ENCODE data around the gene AGTRAP. TPM values are rescaled to one million over a fixed set of nuclear protein-coding genes. Genes with fewer than 3 reads are reported as not detected.
A peak's percentile ranks its signal among the peaks of the same experiment; 100 is the strongest.

AGTRAP gene
- total RNA-seq, 2 experiments from 2014 or later, result 21.3 to 21.8 TPM

DNA sequence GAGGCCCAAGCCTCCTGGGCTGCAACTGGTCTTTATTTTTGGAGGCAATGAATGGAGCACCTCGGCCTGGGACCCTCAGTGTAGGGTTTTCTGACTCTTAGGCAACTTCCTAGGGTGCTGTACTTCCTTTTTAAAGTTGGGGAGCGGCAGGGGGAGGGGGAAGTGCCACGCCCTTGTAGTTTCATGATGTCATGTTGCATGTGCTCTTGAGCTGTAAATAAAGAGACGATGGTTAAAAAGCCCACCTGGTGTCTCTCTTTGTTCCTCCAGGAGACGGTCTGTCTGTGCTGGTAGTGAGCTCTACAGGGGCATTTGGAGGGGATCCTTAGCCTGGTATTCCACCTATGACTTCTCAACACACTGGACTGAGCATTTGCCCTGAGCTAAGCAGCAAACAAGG lies 10.3 kb upstream of the AGTRAP start:
- ATAC-seq (ENCODE audit: poor library complexity) (no peak), DNase-seq (peak in 2 of 14 experiments; percentile 45 to 47)
- Histone ChIP-seq H3K4me1 (ENCODE audit: insufficient read depth, low read length) (peaks cover 35% of the 10 kb centered on the region), H3K27ac (ENCODE audit: low read depth in 1 of 2, low read length in 2 of 2) (no peak overlapping the region), H3K36me3 (ENCODE audit: insufficient read depth, low read length) (no peaks in the 10 kb centered on the region), H3K27me3 (ENCODE audit: control insufficient read depth in 1 of 2, insufficient read depth in 2 of 2, low read length in 2 of 2) (no peaks in the 10 kb centered on the region), H3K9me3 (ENCODE audit: control insufficient read depth in 1 of 2, insufficient read depth in 1 of 2, low read length in 2 of 2) (no peaks in the 10 kb centered on the region), H3K4me3 (ENCODE audit: low read length) (no peak overlapping the region)
- TF ChIP-seq, protein P1, sequence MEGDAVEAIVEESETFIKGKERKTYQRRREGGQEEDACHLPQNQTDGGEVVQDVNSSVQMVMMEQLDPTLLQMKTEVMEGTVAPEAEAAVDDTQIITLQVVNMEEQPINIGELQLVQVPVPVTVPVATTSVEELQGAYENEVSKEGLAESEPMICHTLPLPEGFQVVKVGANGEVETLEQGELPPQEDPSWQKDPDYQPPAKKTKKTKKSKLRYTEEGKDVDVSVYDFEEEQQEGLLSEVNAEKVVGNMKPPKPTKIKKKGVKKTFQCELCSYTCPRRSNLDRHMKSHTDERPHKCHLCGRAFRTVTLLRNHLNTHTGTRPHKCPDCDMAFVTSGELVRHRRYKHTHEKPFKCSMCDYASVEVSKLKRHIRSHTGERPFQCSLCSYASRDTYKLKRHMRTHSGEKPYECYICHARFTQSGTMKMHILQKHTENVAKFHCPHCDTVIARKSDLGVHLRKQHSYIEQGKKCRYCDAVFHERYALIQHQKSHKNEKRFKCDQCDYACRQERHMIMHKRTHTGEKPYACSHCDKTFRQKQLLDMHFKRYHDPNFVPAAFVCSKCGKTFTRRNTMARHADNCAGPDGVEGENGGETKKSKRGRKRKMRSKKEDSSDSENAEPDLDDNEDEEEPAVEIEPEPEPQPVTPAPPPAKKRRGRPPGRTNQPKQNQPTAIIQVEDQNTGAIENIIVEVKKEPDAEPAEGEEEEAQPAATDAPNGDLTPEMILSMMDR (IDR thresholded peaks at IDR 0.05), result no peak
- no peaks in the 10 kb centered on the region for H3K27me3 Mint-ChIP-seq
- ChIA-PET CTCF (interaction anchor here (1.0 kb wide), 1 partner anchor 70 kb away, joined by 3 read pairs; no protein-coding TSS in a partner anchor), POLR2A (interaction anchor here (1.2 to 1.3 kb wide), 2 partner anchors 11 to 182 kb away, joined by 3 to 5 read pairs; no protein-coding TSS in a partner anchor)
- no peak overlapping the region for H3K27ac Mint-ChIP-seq
- H3K4me3 Mint-ChIP-seq, result no peak overlapping the region
- intact Hi-C loops (cut with DNase I, micrococcal nuclease), result no loop called here
- no peaks in the 10 kb centered on the region for H3K9me3 Mint-ChIP-seq
- peaks cover 26% of the 10 kb centered on the region for H3K4me1 Mint-ChIP-seq (ENCODE audit: low read depth)
- H3K36me3 Mint-ChIP-seq (ENCODE audit: low read depth), result no peaks in the 10 kb centered on the region

GRCh38 chr1:11727119-11727518 lies 8.8 kb upstream of the AGTRAP start:
- H3K27me3 ChIP-seq (ENCODE audit: control insufficient read depth in 1 of 2, insufficient read depth in 2 of 2, low read length in 2 of 2), result no peaks in the 10 kb centered on the region
- TF ChIP-seq, protein P1 (IDR thresholded peaks at IDR 0.05), result no peak
- no peak overlapping the region for H3K27ac ChIP-seq (ENCODE audit: low read depth in 1 of 2, low read length in 2 of 2)
- Mint-ChIP-seq H3K4me1 (ENCODE audit: low read depth) (peaks cover 41% of the 10 kb centered on the region), H3K27ac (no peak overlapping the region), H3K4me3 (no peak overlapping the region), H3K27me3 (no peaks in the 10 kb centered on the region), H3K9me3 (no peaks in the 10 kb centered on the region), H3K36me3 (ENCODE audit: low read depth) (no peaks in the 10 kb centered on the region)
- intact Hi-C loops (cut with DNase I, micrococcal nuclease), result no loop called here
- peaks cover 50% of the 10 kb centered on the region for H3K4me1 ChIP-seq (ENCODE audit: insufficient read depth, low read length)
- H3K9me3 ChIP-seq (ENCODE audit: control insufficient read depth in 1 of 2, insufficient read depth in 1 of 2, low read length in 2 of 2), result no peaks in the 10 kb centered on the region
- H3K4me3 ChIP-seq (ENCODE audit: low read length), result no peak overlapping the region
- CTCF ChIA-PET, result no interaction called here
- ATAC-seq (ENCODE audit: poor library complexity) (no peak), DNase-seq (no peak)
- H3K36me3 ChIP-seq (ENCODE audit: insufficient read depth, low read length), result no peaks in the 10 kb centered on the region
- POLR2A ChIA-PET, result no interaction called here

DNA sequence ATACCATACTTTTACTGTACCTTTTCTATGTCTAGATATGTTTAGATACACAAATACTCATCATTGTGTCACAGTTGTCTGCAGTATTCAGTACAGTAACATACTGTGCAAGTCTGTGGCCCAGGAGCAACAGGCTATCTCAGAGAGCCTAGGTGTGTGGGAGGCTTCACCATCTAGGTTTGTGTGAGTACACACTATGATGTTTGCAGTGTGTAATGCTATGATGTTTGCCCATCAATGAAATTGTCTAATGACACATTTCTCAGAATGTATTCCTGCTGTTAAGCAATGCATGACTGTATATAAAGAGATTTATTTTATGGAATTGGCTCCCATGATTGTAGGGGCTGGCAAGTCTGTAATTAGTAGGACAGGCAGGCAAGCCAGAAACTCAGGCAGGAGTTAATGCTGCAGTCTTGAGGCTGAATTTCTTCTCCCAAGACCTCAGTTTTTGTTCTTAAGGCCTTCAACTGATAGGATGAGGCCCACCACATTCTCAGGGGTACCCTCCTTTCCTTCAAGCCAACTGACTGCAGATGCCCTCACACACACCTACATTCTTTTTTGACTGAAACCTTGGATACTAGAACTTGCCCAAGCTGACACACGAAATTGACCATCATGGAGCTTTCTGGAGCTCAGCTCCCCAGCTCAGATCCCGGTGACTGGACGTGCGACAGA lies 7.7 kb upstream of the AGTRAP start:
- Mint-ChIP-seq H3K36me3 (ENCODE audit: low read depth) (no peaks in the 10 kb centered on the region), H3K27me3 (no peaks in the 10 kb centered on the region), H3K9me3 (no peaks in the 10 kb centered on the region), H3K4me3 (peak overlapping the region; percentile 60), H3K27ac (no peak overlapping the region), H3K4me1 (ENCODE audit: low read depth) (peaks cover 51% of the 10 kb centered on the region)
- intact Hi-C loops (cut with DNase I, micrococcal nuclease), result no loop called here
- POLR2A ChIA-PET, result interaction anchor here (2.4 kb wide), 1 partner anchor 64 kb away, joined by 9 read pairs; the partner anchor contains the start of gene FBXO6
- no peaks in the 10 kb centered on the region for H3K36me3 ChIP-seq (ENCODE audit: insufficient read depth, low read length)
- CTCF ChIA-PET, result no interaction called here
- TF ChIP-seq, protein P1 (IDR thresholded peaks at IDR 0.05), result no peak
- ATAC-seq (ENCODE audit: poor library complexity) (no peak), DNase-seq (no peak)
- peaks cover 56% of the 10 kb centered on the region for H3K4me1 ChIP-seq (ENCODE audit: insufficient read depth, low read length)
- no peak overlapping the region for H3K4me3 ChIP-seq (ENCODE audit: low read length)
- no peak overlapping the region for H3K27ac ChIP-seq (ENCODE audit: low read depth in 1 of 2, low read length in 2 of 2)
- H3K9me3 ChIP-seq (ENCODE audit: control insufficient read depth in 1 of 2, insufficient read depth in 1 of 2, low read length in 2 of 2), result no peaks in the 10 kb centered on the region
- H3K27me3 ChIP-seq (ENCODE audit: control insufficient read depth in 1 of 2, insufficient read depth in 2 of 2, low read length in 2 of 2), result no peaks in the 10 kb centered on the region

Data from CD4-positive, alpha-beta T cell (primary cell).